Measurements from ENCODE around the gene ACOD1. TPM values are rescaled to one million over a fixed set of nuclear protein-coding genes. Genes with fewer than 3 reads are reported as not detected.

The ACOD1 gene
- total and polyA plus RNA-seq, 8 donors, result 0.05 TPM; not detected in 7

DNA sequence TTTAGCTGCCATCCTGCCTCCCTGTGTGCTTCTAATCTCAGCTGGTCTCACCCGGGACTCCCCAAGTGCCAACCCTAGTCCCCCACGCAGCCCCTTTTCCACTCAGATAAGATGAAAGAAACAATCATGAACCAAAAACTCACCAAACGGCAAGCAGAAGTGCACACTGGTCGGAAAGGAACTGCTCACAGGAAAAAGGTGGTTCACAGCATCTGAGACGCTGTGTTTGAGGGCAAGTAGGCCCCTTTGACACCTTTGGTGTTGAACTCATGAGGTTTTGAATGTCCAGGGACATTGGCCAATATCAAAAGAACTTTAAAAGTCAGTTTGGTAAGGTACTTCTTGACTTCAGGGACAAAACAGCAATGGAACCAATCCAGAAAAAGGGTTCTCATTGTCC, 20.4 kb upstream of the ACOD1 start:
- Histone ChIP-seq H3K36me3 (no peaks in the 10 kb centered on the region), H3K4me1 (no peaks in the 10 kb centered on the region), H3K27ac (no peak overlapping the region), H3K4me3 (no peak overlapping the region), H3K9me3 (peaks cover 0 to 13% (median 8%) of the 10 kb centered on the region in 4 donors), H3K27me3 (no peaks in the 10 kb centered on the region)
- WGBS, 5 donors, result 74 to 84% (median 79%) methylated on average over 5 of the region's 5 CpGs
- TF ChIP-seq POLR2AphosphoS5 (IDR thresholded peaks at IDR 0.05) (no peak), POLR2A (IDR thresholded peaks at IDR 0.05) (no peak), EP300 (IDR thresholded peaks at IDR 0.05) (no peak)
- TF ChIP-seq, protein P1, sequence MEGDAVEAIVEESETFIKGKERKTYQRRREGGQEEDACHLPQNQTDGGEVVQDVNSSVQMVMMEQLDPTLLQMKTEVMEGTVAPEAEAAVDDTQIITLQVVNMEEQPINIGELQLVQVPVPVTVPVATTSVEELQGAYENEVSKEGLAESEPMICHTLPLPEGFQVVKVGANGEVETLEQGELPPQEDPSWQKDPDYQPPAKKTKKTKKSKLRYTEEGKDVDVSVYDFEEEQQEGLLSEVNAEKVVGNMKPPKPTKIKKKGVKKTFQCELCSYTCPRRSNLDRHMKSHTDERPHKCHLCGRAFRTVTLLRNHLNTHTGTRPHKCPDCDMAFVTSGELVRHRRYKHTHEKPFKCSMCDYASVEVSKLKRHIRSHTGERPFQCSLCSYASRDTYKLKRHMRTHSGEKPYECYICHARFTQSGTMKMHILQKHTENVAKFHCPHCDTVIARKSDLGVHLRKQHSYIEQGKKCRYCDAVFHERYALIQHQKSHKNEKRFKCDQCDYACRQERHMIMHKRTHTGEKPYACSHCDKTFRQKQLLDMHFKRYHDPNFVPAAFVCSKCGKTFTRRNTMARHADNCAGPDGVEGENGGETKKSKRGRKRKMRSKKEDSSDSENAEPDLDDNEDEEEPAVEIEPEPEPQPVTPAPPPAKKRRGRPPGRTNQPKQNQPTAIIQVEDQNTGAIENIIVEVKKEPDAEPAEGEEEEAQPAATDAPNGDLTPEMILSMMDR (IDR thresholded peaks at IDR 0.05), result no peak
- no peak for DNase-seq
- intact Hi-C loops (cut with DNase I; ENCODE audit: low total_unique reads), result no loop called here

DNA sequence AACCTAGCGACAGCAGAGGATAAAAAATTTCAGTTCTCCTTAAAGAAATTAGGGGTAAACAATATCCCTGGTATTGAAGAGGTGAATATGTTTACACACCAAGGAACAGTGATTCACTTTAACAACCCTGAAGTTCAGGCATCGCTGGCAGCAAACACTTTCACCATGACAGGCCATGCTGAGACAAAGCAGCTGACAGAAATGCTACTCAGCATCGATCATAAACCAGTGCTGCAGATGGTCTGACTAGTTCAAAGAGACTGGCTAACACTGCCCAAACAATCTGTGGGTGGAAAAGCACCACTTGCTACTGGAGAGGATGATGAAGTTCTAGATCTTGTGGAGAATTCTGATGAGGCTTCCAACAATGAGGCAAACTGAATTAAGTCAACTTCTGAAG, 19.9 kb upstream of the ACOD1 start:
- TF ChIP-seq POLR2A (IDR thresholded peaks at IDR 0.05) (no peak), POLR2AphosphoS5 (IDR thresholded peaks at IDR 0.05) (no peak), EP300 (IDR thresholded peaks at IDR 0.05) (no peak)
- TF ChIP-seq, protein P1 (IDR thresholded peaks at IDR 0.05), result no peak
- Histone ChIP-seq H3K9me3 (peaks cover 0 to 13% (median 8%) of the 10 kb centered on the region in 4 donors), H3K4me3 (no peak overlapping the region), H3K4me1 (no peaks in the 10 kb centered on the region), H3K36me3 (no peaks in the 10 kb centered on the region), H3K27ac (no peak overlapping the region), H3K27me3 (no peaks in the 10 kb centered on the region)
- no peak for DNase-seq
- WGBS, 5 donors, result 71 to 80% (median 78%) methylated on average over 3 of the region's 3 CpGs
- intact Hi-C loops (cut with DNase I; ENCODE audit: low total_unique reads), result no loop called here

DNA sequence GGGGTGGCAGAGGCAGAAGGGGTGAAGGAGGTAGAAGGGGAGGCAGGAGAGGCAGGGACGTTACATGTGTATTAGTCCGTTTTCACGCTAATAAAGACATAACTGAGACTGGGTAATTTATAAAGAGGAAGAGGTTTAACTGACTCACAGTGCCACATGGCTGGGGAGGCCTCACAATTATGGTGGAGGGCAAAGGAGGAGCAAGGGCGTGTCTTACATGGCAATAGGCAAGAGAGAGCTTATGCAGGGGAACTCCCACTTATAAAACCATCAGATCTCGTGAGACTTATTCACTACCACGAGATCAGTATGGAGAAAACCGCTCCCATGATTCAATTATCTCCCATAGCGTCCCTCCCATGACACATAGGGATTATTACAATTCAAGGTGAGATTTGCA, 19.0 kb upstream of the ACOD1 start:
- Histone ChIP-seq H3K36me3 (no peaks in the 10 kb centered on the region), H3K27me3 (no peaks in the 10 kb centered on the region), H3K9me3 (peaks cover 0 to 13% (median 8%) of the 10 kb centered on the region in 4 donors), H3K27ac (no peak overlapping the region), H3K4me1 (no peaks in the 10 kb centered on the region), H3K4me3 (no peak overlapping the region)
- WGBS, 5 donors, result 85 to 90% (median 87%) methylated on average over 8 of the region's 8 CpGs
- no peak for DNase-seq
- intact Hi-C loops (cut with DNase I; ENCODE audit: low total_unique reads), result no loop called here
- no peak for TF ChIP-seq EP300 (IDR thresholded peaks at IDR 0.05)
- TF ChIP-seq, protein P1 (IDR thresholded peaks at IDR 0.05), result no peak
- TF ChIP-seq POLR2A (IDR thresholded peaks at IDR 0.05), result no peak

DNA sequence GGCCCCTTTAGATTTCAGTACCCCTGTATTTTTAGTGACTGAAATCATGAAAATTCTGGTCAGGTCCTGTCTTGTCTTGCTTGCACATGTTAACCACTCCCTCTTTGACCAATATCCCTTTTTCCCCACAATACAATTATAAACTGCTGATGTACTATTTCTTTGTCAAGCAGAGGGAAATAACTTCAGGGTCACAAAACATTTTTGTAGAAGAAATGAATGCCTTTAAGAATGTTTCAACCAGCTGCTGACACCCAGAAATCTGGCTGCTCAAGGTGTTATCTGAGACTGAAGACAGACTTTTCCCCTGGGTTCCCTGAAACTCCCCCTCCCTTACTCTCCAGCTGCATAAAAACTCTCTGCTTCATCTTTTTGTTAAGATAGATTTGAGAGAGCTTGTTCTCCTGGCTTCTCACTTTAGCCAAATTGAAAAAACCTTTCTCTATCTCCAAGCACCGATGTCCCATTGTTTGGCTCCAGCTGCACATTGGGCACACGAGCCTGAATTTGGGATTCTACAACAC, 18.4 kb upstream of the ACOD1 start:
- Histone ChIP-seq H3K4me1 (no peaks in the 10 kb centered on the region), H3K4me3 (no peak overlapping the region), H3K27ac (no peak overlapping the region), H3K27me3 (no peaks in the 10 kb centered on the region), H3K9me3 (peaks cover 0 to 13% (median 8%) of the 10 kb centered on the region in 4 donors), H3K36me3 (no peaks in the 10 kb centered on the region)
- intact Hi-C loops (cut with DNase I; ENCODE audit: low total_unique reads), result no loop called here
- no peak for DNase-seq
- WGBS, 5 donors, result 54 to 77% (median 65%) methylated on average over 2 of the region's 2 CpGs
- TF ChIP-seq POLR2AphosphoS5 (IDR thresholded peaks at IDR 0.05) (no peak), EP300 (IDR thresholded peaks at IDR 0.05) (no peak), POLR2A (IDR thresholded peaks at IDR 0.05) (no peak)
- TF ChIP-seq, protein P1 (IDR thresholded peaks at IDR 0.05), result no peak
